GM10847 (cell line): ENCODE measurements around the gene ANGPT4.

ENCODE experiments used
- POLR2A ChIP-seq: IDR thresholded peaks from 2 replicates; pipeline ENCODE4 v1.6.1; 2011; ENCODE audit not compliant: insufficient read length; ENCODE audit errors: extremely low read depth

Gene ANGPT4

DNA sequence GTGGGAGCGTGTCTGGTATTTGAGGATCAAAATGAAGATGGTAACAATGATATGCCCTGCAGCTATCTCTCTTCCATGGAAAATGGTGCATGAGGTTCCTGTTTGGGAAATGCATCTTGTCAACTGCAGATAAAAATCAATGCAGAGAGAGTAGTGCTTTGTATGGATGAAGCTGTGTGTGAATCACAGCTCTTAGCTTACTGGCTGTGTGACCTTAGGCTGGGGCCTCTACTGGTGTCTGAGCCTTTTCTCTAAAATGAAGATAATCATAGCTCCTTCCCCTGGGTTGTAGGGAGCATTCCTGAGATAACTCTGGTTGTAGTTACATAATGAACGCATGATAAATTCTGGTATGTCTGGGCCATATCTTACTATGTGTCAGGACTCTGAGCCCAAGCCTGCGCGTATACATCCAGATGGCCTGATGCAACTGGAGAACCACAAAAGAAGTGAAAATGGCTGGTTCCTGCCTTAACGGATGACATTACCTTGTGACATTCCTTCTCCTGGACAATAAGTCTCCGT, 19.6 kb downstream of the ANGPT4 start:
- TF ChIP-seq POLR2A = no peak

DNA sequence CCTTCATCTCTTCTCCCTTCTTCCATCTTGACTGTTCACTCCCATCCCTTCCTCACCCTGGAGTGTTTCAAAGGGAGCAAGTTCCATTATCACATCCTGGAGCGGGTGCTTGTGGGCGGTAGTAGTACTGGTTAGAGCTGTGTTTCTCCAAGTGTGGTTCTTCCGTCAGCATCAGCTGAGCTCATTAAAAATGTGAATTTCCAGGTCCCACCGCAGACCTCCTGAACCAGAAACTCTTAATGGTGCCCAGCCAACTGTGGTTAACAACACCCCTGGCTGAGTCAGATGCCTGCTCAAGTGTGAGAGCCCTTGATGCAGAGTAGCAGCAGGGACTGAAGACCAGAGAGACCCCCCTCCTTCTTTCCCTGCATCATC, 24.4 kb downstream of the ANGPT4 start:
- TF ChIP-seq POLR2A = no peak

DNA sequence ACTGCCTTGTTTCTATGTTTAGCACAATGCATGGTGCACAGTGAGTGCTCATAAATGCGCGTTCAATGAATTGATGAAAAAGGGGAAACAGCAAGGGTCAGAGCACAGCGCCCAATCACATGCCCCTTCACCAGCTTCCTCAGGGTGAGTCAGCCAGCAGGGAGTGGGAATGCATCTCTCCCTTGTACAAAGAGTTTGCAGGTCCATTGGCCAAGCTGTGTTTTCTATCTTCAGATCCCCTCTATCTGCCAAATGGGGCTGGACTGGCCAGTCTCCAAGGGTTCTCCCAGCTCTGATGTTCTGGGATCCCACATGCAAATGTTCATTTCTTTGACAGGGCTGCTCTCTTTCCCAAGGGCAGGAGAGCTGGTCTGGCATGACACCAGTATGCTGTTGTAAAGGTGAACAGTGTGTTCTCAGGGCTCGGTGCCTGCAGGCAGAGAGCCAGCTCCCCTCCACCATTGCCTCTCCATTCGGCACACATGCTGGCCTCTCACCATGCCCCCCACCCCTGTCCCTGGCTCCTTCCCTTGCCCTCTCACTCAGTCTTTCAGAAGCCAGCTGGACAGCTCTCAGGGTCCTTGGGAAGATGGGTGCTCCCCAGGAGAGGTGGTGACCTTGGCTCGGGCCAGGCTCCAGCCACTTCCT, 25.0 kb downstream of the ANGPT4 start:
- TF ChIP-seq POLR2A = no peak

DNA sequence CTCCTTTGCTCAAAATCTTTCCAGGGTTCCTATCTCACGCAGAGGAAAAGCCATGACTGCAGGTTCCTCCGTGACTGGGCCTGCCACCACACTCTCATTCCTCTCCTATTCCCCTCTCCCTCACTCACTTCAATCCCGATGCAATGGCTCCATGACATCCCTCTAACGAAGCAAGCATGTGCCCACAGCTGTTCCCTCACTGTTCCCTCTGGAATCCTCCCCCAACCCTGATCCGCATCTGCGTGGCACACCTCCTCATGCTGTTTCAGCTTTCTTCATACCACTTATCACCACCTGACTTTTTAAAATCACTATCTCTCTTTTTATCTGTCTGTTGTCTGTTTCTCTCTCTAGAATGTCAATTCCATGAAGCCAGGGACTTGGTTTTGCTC, 25.5 kb downstream of the ANGPT4 start:
- TF ChIP-seq POLR2A = no peak

- TF ChIP-seq POLR2A = no peak
These were observed 26.1 kb downstream of the ANGPT4 start for GRCh38 chr20:889932-890463.

GRCh38 chr20:889106-889505, 27.0 kb downstream of the ANGPT4 start:
- TF ChIP-seq POLR2A = no peak

DNA sequence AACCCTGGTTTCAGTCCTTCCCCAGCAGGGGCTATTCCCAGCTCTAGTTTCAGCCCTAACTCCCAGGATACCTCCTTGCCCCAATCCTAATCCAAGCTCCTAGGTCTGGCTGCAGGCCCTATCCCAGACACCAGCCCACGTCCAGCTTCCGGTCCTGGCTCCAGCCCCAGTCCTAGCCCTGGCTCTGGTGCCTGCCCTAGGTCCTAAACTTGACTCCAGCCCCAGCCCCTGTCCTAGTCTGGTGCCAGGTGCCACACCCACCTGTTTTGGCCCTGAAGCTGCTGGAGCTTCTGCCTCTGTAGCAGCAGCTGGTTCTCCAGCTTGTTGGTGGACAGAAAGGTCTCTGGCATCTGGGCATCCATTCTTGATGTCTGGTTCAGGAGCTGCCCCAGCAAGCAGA, 28.1 kb downstream of the ANGPT4 start:
- no peak for TF ChIP-seq POLR2A

- no peak for TF ChIP-seq POLR2A
These were observed 29.0 kb downstream of the ANGPT4 start for GRCh38 chr20:887137-887536.

DNA sequence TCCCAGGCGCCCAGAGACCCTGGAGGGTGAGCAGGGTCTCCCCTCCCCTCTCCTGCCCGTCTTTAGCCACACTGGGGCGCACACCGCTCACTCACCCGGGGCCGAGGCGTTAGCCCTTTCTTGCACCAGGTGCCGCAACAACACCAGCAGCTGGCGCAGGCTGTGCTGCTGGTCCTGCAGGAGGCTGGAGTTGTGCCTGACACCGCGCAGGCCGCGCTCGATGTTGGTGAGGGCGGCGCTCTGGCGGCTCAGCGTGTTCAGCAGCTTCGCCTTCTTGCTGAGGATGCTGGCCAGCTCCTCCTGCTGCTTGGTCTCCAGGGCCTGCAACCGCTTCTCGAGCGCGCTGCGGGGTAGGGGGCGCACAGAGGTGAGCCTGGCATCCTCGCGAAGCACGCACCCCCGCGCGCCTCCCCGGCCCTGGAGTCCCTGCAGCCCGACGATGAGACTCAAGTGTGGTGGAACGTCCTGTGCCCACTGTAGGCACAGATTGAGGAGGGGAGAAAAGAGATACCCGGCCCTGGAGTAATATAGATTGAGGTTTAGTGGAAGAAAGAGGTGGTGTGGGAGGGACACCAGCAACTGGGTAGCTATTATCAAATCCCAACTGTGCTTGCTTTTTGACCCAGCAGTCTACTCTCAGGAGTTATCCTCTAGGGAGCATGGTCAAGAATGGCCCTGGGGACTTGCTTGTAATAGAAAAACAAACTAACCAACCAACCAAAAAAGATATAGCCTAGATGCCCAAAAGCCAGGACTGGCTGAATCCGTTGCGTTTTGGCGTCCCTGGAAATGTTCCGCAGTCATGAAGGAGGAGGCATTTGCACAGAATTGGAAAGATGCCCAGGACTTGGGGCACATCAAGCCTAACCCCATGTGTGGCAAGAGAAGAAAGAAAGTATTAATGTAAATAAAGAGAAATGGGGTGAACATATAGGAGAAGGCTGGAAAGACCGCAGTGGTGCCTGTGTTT, 30.9 kb downstream of the ANGPT4 start:
- no peak for TF ChIP-seq POLR2A

DNA sequence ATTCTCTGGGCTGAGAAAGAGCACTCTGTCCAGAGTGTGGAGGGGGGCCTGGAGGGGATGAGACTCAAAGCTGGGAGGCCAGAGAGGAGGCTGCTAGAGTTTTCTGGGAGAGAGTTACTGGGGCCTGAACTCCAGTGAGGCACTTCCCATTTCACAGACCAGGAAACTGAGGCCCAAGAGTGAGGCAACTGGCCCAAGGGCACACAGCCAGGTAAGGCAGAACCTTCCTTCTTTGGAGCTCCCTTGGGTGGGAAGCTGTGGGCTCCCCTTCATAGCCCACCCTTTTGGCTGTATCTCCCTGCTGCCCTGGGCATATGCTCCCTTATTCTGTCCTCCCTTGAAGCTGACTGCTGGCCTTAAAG, 34.4 kb downstream of the ANGPT4 start:
- TF ChIP-seq POLR2A = no peak

- no peak for TF ChIP-seq POLR2A
These were observed 34.9 kb downstream of the ANGPT4 start for GRCh38 chr20:881051-881782.

DNA sequence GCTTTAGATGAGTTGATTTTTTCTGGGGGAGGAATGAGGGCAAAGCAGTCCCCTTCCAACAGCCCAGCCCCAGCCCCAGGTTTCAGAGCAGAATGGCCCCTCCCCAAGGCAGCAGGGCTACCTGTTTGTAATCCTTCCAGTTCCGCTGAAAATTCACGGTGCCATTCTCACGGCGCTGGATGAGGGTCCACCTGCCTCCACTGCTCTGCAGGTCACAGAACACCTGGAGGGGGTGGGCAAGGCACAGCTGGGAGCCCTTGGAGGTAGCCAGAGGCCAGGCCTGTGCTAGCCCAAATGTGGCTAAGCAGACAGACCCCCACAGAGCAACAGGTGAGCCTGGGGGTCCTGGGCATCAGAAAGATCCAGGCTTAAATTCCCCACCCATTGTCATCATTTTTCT, 36.5 kb downstream of the ANGPT4 start:
- no peak for TF ChIP-seq POLR2A

- no peak for TF ChIP-seq POLR2A
These were observed 37.4 kb downstream of the ANGPT4 start for GRCh38 chr20:878511-879307.

GRCh38 chr20:877814-878213, 38.3 kb downstream of the ANGPT4 start:
- TF ChIP-seq POLR2A = no peak

- TF ChIP-seq POLR2A = no peak
These were observed 41.0 kb downstream of the ANGPT4 start for GRCh38 chr20:875115-875514.
